ENCODE measurements around the gene CHCT1.

The CHCT1 gene

GRCh38 chr17:60442271-60443173 is 20.2 kb downstream of the CHCT1 start:
- DNase-seq (ENCODE audit: low read depth, low spot score) = no peak

DNA sequence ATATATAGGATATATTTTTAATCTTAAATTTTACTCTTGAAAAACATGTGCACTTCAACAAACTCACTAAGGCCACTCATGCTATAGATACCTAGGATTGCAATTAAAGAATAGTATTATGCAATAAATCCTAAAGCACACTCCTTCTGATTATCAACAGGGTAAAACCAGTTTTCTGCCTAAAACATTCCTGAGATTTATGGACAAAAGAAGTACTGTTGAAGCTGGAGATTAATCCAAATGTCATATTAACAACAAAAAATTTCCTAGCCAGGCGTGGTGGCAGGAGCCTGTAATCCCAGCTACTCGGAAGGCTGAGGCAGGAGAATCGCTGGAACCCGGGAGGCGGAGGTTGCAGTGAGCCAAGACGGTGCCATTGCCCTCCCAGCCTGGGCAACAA is 21.4 kb downstream of the CHCT1 start:
- no peak for DNase-seq (ENCODE audit: low read depth, low spot score)

- no peak for DNase-seq (ENCODE audit: low read depth, low spot score)
Observed at GRCh38 chr17:60445144-60445543, 22.9 kb downstream of the CHCT1 start.

DNA sequence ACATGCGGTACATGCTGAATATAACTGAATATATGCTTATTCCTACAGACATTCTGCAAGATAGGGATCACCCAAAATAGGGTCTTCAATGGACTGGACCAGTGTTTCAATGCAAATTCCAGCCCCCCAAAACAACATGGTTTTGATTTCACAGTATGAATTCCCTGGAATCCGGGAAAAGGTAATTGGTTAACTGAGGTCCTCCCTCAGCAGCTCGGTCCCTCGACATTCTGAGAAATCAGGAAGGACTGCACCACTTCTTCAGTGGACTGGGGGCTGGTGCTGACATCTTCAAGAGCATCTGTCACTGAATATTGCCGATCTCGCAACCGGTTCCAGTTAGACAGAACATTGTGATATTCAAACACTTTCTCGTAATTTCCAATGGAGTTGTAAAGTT is 25.1 kb downstream of the CHCT1 start:
- no peak for DNase-seq (ENCODE audit: low read depth, low spot score)

- DNase-seq (ENCODE audit: low read depth, low spot score) = no peak
Observed at GRCh38 chr17:60451071-60451470, 28.8 kb downstream of the CHCT1 start.

DNA sequence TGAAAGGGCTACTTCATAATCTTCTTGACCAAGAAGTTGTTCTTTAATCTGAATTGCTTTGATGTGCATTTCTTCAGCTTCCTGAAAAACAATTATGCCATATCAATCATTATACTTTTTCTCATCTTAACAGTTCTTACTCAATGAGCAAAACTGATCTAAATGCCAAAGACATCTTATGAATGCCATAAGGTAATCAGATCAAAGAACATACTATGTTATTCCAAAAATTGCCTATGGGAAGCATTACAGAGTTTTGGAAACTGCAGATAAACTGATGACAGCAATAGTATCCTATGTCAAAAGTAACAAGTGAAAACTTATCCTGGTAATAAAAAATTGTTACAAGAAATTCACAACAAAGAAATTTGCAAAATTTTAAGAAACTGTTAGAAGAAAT is 29.7 kb downstream of the CHCT1 start:
- no peak for DNase-seq (ENCODE audit: low read depth, low spot score)

GRCh38 chr17:60455378-60455777 is 33.1 kb downstream of the CHCT1 start:
- no peak for DNase-seq (ENCODE audit: low read depth, low spot score)

- no peak for DNase-seq (ENCODE audit: low read depth, low spot score)
Observed at GRCh38 chr17:60457148-60457547, 34.9 kb downstream of the CHCT1 start.

DNA sequence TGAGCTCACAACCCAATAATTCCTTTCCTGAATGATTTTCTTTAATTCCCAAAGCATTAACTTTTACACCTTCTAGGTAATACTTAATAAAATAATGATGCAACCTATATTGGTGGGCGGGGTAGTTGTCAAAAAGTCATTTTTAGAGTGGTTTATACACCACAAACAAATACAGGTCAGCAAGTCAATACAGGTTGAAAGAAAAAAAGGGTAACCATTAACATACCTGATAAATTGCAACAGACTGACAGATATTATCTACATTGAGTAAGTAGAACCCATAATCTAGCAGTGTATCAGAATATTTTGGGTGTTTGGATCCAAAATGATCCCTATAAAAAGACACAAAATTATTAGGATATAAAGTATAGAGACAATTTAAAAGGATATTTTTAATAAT is 39.3 kb downstream of the CHCT1 start:
- DNase-seq (ENCODE audit: low read depth, low spot score) = no peak

- no peak for DNase-seq (ENCODE audit: low read depth, low spot score)
Observed at GRCh38 chr17:60463157-60463835, 41.0 kb downstream of the CHCT1 start.

DNA sequence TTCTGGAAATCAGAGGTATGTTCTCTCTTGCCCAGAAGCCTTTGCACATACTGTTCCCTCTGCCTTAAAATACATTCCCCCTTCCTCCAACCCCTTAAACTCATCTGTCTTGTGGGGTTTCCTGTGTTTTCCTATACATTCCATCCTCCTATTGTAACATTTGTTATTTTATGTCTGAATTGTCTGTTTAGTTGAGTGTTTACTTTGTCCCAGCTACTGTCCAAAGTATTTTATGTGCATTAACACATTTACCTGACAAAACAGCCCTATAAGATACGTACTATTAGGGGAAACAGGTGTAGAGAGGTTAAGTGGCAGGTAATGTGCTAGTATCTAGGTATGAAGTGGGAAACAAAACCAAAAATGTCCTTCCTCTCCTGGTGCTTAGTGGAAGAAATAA is 42.1 kb downstream of the CHCT1 start:
- DNase-seq (ENCODE audit: low read depth, low spot score) = no peak

- DNase-seq (ENCODE audit: low read depth, low spot score) = no peak
Observed at GRCh38 chr17:60468371-60468770, 46.1 kb downstream of the CHCT1 start.

DNA sequence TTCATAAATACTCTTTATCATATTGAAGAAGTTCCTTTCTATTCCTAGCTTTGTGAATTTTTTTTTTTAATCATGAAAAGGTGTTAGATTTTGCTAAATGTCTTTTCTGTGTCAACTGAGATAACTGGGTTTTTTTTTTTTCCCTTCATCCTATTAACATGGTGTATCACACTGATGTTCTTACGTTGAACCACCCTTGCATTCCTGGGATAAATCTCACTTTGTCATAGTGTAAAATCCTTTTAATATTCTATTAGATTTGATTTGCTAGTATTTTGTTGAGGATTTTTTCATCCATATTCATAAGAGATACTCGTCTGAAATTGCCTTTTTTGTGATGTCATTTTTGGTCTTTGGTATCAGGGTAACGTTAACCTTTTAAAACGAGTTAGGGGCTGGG is 49.2 kb downstream of the CHCT1 start:
- no peak for DNase-seq (ENCODE audit: low read depth, low spot score)

- DNase-seq (ENCODE audit: low read depth, low spot score) = no peak
Observed at GRCh38 chr17:60472449-60472848, 50.2 kb downstream of the CHCT1 start.

GRCh38 chr17:60473788-60474187 is 51.5 kb downstream of the CHCT1 start:
- DNase-seq (ENCODE audit: low read depth, low spot score) = no peak

All from ELF-1 (cell line).